Stimulated activated CD4-positive, alpha-beta T cell treated with anti-CD3 and anti-CD28 coated beads, Interleukin-4, amount 100 ng/mL, for 24 hours (primary cell): Measurements from ENCODE around the gene TEX47.

ENCODE experiments used
- DNase-seq: peaks from one replicate; pipeline ENCODE4 v3.0.0-alpha.2; 2020

The TEX47 gene

GRCh38 chr7:88795553-88795952 lies at the start of gene TEX47:
TSS of gene TEX47 (minus strand) at chr7:88795737. CDS start at chr7:88794942, 795 bp downstream.
- no peak for DNase-seq

GRCh38 chr7:88845091-88845490 lies 49.6 kb upstream of the TEX47 start:
- no peak for DNase-seq

DNA sequence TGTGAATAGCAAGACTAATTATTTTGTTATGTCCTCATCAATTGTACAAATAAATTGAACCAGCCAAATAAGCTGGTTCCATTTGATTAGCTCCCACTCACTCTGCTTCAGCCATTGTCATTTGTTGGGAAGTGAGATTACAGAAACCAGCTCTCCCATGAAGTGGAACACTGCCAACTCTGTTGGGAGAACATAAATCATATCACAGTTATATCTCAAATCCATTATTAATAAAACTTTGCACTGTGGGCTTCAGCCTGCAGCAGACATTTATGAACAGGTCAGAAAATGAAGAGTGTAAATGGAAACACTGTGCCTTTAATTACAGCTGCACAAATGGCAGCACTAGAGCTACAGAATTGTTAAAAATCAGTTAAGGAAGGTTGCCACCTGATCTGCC lies 46.7 kb upstream of the TEX47 start:
- no peak for DNase-seq

- DNase-seq = no peak
These were observed 39.7 kb upstream of the TEX47 start for GRCh38 chr7:88835147-88835728.

DNA sequence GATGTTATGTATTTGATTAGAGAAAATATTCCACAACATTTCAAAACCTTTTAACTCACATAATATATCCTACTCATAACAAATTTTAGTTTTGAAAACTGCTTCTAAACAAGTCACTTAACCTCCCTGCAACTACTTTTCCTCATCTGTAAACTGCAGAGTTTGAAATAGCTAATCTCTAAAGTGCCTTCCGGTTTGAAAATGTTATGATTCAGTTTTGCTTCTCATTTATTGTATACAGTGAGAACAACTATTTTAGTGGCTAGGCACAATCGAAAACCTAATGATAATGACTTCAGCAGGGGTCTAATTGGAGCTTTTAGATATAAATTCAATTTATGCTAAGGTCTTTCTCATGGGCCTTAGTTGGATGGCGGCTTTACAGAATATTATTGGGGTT lies 30.7 kb upstream of the TEX47 start:
- no peak for DNase-seq

- no peak for DNase-seq
These were observed 23.0 kb upstream of the TEX47 start for GRCh38 chr7:88818552-88818951.

GRCh38 chr7:88806280-88807037 lies 10.9 kb upstream of the TEX47 start:
- no peak for DNase-seq

DNA sequence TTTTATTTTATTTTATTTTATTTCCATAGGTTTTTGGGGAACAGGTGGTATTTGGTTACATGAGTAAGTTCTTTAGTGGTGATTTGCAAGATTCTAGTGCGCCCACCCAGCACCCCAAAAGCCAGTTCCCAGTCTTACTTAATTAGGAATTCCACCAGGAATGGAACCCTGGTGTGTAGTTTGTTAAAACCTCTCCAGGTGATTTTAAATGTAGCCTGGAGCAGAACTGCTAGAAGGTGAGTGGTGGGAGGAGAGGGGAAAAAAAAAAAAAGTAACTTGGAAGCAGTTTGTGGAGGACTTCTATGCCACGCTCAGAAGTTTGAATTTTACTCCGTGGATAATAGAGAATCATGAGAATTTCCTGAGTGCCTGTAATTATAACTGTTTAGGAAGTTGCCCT lies 5.5 kb upstream of the TEX47 start:
- DNase-seq = no peak

DNA sequence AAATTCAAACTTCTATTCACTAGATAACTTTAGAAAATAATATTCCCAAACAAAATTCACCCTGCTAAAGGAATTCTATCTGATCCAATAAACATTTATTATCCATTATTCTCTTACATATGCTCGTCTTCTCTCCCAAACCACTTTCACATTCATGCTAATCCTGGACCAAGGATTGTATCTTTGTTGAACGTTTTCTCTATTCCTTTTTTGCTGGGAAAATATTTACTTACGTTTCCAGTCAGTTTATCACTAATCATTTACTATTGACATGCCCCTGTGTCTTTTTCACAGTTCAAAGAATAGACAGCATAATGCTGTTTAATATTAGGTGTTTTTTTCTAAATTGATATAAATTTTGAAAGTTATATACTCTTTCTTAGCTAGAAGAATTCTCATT lies 3.2 kb downstream of the TEX47 start:
- DNase-seq = no peak

DNA sequence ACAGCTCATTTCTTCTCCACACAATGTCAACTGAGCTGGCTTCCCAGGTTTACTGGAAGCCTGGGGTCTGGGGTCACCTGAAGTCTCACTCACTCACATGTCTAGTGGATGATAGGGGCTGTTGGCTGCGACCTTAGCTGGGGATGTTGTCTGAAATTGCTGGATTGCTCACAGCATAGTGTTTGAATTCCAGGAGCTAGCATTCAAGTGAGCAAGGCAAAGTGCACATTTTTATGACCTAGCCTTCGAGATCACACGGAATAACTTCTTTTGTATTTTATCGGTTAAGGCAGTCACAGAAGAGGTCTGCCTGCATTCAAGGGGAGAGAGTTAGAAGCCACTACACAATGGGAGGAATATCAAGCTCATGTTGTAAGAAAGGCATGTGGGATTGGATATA lies 3.6 kb downstream of the TEX47 start:
- DNase-seq = no peak

GRCh38 chr7:88789480-88790064 lies 6.0 kb downstream of the TEX47 start:
- DNase-seq = no peak

GRCh38 chr7:88787777-88788176 lies 7.8 kb downstream of the TEX47 start:
- no peak for DNase-seq

DNA sequence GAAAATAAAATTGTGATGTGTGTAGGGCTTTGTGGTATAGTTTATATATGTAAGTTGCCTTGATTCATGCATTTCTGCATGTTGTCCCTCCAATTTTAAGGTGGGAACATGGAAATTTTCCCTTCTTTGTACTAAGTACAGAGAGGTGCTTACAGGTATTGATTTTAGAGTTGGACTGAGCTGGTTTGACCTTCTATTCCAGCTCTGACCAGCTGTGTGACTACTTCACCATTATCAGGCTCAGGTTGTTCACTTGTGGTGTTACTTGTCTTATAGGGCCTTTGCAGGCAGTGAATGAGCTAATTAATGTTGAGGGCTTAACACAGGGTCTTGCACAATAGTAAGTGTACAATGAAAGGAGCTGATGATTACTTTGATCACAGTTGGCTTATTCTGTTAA lies 19.7 kb downstream of the TEX47 start:
- no peak for DNase-seq

GRCh38 chr7:88772776-88773175 lies 22.8 kb downstream of the TEX47 start:
- DNase-seq = no peak

DNA sequence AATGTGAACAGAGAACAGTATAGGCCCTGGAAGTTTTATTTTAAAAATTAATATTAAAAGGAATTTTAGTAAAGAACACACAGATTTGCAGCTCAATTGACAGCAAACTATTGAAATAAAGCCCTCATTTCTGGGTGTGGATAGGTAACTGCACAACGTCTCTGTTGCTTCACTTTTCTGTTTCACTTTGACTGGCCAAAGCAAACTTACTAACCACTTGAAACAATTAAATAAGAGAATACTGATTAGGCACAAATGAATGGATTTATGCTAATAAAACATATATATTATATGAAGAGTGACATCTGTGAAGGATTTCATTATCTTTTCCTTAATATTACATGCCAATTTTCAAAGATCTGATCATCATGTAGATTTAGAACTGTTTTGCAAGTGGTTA lies 24.1 kb downstream of the TEX47 start:
- DNase-seq = no peak

GRCh38 chr7:88761779-88762178 lies 33.8 kb downstream of the TEX47 start:
- no peak for DNase-seq

DNA sequence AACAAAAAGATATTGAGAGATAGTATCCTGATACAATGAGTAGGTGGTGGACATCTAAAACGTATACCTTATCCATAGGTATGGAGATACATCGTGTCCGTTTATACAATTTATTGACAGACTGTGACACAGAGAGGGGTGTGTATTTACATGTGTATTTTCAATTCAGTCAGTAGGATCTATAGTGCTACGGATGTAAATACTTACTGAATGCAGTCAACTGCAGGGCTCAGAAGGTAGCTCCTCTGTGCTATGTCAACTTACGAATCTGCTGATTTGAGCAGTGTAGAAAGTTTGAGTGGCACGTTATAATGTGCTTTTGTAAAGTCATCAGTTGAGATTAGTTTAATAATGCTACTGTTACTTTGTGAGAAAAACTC lies 35.4 kb downstream of the TEX47 start:
- DNase-seq = no peak

- DNase-seq = no peak
These were observed 36.1 kb downstream of the TEX47 start, which contains the start of gene ZNF804B for GRCh38 chr7:88759230-88760135. TSS of gene ZNF804B (plus strand) at chr7:88759700. CDS start at chr7:88759977, 277 bp downstream.

DNA sequence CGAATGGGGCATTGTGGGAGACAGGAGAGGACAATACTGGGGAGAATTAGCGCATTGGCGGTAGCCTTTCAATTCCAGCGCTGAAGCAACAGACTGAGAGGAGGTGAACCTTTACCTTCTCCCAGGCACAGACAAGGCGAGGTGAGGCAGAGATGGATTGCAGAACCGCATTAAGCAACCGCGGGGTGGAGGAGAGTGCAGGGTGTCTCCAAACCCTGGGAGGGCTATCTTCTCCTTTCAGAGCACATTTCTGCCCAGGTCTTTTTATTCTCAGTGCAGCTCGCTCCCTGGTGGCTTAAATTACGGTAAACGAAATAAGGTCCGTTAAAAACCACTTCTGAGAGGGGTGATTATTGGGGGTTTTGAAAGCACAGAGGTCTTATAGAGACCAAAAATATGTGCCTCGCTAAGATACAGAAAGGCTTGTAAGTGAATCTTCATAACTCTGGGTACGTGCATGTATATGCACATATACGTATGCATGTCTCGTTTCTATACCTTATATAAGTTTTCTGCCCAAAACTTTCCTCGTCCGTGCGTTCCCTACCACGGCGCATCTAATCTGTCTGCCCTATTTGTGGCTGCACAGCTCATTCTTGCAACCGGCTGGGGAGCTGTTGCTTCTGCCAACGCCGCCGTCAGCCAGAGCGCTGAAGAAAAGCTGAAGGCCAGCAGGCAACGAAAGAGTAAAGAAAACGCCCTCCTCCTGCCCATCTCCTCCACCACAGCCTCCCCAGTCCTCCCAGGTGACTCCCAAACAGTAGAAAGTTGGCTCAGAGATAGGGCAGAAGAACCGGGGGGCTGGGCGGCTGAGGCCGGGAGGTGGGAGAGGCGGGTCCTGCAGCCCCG lies 36.9 kb downstream of the TEX47 start:
- DNase-seq = no peak

DNA sequence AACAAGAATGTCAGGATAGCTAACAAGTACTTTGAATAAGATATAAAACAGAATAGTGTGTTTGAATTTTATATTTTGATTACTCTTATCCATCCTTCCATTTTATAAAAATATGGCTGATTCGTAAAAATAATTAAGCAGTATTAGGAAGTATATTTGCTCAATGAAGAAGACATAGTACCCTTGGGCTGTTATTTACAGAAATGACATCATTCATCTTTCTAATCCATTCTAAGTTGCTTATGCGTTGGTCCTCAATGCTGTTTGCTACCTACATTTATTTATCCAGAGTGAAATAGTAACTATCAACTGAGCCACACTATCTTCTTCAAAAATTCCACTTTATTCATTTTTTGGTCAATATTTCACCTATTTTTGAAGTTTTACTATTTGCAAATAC lies 38.2 kb downstream of the TEX47 start:
- no peak for DNase-seq

- DNase-seq = no peak
These were observed 38.7 kb downstream of the TEX47 start for GRCh38 chr7:88756802-88757201.

DNA sequence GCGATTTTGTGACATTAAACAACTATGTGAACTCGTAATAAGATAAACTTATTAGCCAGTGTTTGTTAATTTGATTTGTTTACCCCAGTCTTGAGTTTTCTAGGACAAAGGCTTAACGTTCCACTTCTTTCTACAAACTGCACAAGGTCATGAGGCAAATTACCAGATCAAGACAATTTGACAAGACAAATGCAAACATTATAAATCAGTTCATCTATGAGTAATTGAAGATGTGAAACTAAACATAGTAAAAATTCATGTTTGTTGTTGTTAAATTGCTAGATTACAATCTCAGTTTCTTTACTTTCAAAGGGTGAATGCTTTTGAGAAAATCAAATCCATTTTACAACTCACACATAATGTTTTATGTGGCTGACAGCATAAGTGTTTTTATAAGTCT lies 49.4 kb downstream of the TEX47 start:
- no peak for DNase-seq
